ENCODE measurements around the gene H2AZ1.
A peak's percentile ranks its signal among the peaks of the same experiment; 100 is the strongest.

H2AZ1 gene

DNA sequence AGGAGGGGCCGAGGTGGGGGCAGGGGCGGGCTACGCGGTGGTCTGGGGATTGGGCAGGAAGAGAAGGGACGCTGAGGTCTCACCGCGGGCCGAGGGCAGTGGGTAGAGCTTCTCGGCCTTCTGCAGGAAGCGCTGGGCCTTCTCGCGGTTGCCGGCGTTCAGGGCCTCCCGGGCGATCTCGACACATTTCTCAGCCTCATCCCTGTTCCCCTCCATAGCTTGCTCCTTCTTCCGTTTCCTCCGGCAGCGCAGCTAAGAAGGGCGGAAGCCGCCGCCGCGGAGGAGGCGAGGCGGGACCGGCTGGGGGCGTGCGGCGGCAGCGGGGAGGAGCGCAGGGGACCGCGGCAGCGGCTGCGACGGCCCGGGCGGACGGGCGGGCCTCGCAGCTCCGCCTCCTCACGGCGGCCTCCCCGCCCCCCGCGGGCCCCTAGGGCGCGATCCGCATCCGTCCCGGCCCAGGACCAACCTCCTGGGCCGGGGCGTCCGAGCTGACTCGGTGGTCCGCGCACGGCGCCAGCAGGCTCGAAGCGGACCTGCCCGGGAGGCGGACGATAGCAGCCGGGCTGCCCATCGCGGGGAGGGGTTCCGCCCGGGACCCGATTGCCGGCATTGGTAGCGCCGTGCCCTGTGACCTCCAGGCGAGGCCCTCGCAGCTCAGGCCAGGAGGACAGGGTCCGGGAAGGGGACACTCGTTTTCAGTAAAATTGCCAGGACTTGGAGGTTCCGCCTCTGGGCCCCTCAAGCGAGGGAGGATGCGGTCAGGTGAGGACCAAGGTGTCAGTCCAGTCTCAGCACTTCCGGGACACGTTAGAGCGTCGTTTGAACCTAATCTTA is 3.5 kb downstream of the H2AZ1 start, which contains the start of gene DNAJB14:
DNAJB14 (minus strand) TSS at position 263 of the 834 bp plus-strand sequence; CDS start at position 216, 47 bp downstream.
- peak; percentile 81 for DNase-seq (ENCODE audit: low spot score)

DNA sequence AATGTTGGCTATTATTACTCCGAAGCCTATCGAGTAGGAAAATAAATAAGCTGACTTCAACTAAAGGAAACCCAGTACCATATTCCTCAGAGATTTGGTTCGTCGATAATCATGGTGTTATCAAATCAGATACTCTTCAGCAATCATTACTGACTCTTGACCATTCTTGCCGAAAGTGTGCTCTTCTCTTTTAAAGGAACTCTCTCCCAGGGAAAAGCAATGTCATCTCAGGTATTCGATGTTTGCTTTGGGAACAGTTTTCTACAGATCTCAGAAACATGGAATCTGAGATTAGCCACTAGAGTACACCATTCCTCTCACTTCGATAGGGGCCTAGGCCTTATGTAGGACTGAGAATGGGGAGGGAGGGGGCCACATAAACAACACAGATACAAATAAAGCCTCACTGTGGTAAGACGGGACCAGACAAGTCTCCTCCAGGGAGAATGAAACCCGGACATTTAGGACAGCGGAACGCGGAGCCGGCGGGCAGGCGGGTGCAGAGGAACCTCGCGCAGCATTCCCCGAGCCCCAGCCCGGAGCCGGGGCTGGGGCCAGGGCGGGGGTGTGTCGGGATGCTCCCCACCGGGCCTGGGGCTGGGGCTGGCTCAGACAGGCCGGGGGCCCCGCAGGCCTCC is 4.2 kb downstream of the H2AZ1 start:
- peak; percentile 52 for DNase-seq (ENCODE audit: low spot score)

- DNase-seq (ENCODE audit: low spot score), result peak; percentile 16
These were observed 6.1 kb downstream of the H2AZ1 start for GRCh38 chr4:99943904-99944437.

- peak; percentile 6 for DNase-seq (ENCODE audit: low spot score)
These were observed 11.8 kb downstream of the H2AZ1 start for GRCh38 chr4:99938243-99938753.

GRCh38 chr4:99934891-99935290 is 15.2 kb downstream of the H2AZ1 start:
- DNase-seq (ENCODE audit: low spot score), result no peak

GRCh38 chr4:99927566-99927965 is 22.5 kb downstream of the H2AZ1 start:
- DNase-seq (ENCODE audit: low spot score), result no peak

- DNase-seq (ENCODE audit: low spot score), result no peak
These were observed 28.9 kb downstream of the H2AZ1 start for GRCh38 chr4:99921174-99921573.

DNA sequence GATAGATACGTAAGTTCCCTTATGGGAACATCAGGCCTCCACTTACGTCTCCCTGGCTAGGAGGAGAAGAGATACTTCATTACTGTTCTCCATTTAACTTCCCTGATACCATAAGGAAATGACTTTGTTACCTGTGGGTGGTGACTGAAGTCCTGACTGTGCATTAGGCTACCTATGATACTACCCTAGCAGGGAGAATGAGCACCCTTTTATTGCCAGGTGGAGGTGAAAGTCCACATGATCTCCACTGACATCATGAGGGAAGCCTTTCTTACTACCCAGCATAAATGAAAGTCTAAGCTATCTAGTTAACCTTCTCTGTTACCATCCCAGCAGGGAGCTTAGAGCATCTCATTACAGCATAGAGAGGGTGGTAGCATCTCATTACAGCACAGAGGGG is 31.4 kb downstream of the H2AZ1 start:
- no peak for DNase-seq (ENCODE audit: low spot score)

DNA sequence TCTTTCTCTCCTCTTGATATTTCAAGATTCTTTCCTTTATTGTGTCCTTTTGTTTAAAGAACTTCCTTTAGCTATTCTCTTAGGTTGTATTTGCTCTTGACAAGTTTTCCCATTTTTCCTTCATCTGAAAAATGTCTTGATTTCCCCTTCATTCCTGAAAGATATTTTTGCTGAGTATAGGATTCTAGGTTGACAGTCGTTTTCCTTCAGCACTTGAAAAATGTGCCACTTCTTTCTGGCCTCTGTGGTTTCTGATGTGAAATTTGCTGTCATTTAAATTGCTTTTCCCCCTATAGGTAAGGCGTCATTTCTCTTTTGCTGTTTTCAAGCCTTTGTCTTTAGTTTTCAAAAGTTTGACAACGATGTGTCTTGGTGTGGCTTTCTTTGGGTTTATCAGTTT is 32.5 kb downstream of the H2AZ1 start:
- no peak for DNase-seq (ENCODE audit: low spot score)

GRCh38 chr4:99915449-99915848 is 34.6 kb downstream of the H2AZ1 start:
- DNase-seq (ENCODE audit: low spot score), result no peak
